Measurements from ENCODE around the gene RHOV.

GRCh38 chr15:40918146-40918798 is 44.2 kb upstream of the RHOV start:
- TF ChIP-seq CTCF (IDR thresholded peaks at IDR 0.05) (no peak), ZFX (IDR thresholded peaks at IDR 0.05; ENCODE audit: borderline replicate concordance) (no peak)

Data from 22Rv1 (cell line).